ENCODE measurements around the gene CD27. TPM values are rescaled to one million over a fixed set of nuclear protein-coding genes. Genes with fewer than 3 reads are reported as not detected.
"Not testable (repeated sequence)": the region's sequence is repeated elsewhere in the genome, so short reads cannot be mapped to it uniquely, and the experiment has no call there.

Gene CD27
- total RNA-seq, 2 donors from 2014 or later: 53.1 to 90.5 TPM

- Mint-ChIP-seq H3K36me3 (ENCODE audit: insufficient read depth in 2 of 2) (peaks cover 29 to 67% of the 10 kb centered on the region in 2 donors), H3K4me1 (ENCODE audit: low read depth) (peaks cover 92% of the 10 kb centered on the region), H3K4me3 (peak overlapping the region; percentile 82 to 87), H3K27me3 (ENCODE audit: low read depth) (no peaks in the 10 kb centered on the region), H3K27ac (peak overlapping the region; percentile 98), H3K9me3 (no peaks in the 10 kb centered on the region)
- ATAC-seq (replicated peaks in 1 of 2): peak; percentile 15 to 27
- DNase-seq: peak in 1 of 2 donors; percentile 28
Measured at GRCh38 chr12:6460751-6461371, 16.1 kb downstream of the CD27 start.

- H3K27ac Mint-ChIP-seq: peak overlapping the region; percentile 98
- no peaks in the 10 kb centered on the region for H3K9me3 Mint-ChIP-seq
- DNase-seq (peak; percentile 82 to 90), ATAC-seq (replicated peaks in 1 of 2) (peak; percentile 90 to 91)
- peak overlapping the region; percentile 82 to 87 for H3K4me3 Mint-ChIP-seq
- no peaks in the 10 kb centered on the region for H3K27me3 Mint-ChIP-seq (ENCODE audit: low read depth)
- peaks cover 92% of the 10 kb centered on the region for H3K4me1 Mint-ChIP-seq (ENCODE audit: low read depth)
- peaks cover 32 to 69% of the 10 kb centered on the region in 2 donors for H3K36me3 Mint-ChIP-seq (ENCODE audit: insufficient read depth in 2 of 2)
Measured at GRCh38 chr12:6461401-6462233, 16.9 kb downstream of the CD27 start.

- Mint-ChIP-seq H3K9me3 (no peaks in the 10 kb centered on the region), H3K4me3 (peak overlapping the region; percentile 82 to 87), H3K4me1 (ENCODE audit: low read depth) (peaks cover 92% of the 10 kb centered on the region), H3K36me3 (ENCODE audit: insufficient read depth in 2 of 2) (peaks cover 37 to 70% of the 10 kb centered on the region in 2 donors), H3K27ac (peak overlapping the region; percentile 98), H3K27me3 (ENCODE audit: low read depth) (no peaks in the 10 kb centered on the region)
- DNase-seq (peak in 1 of 2 donors; percentile 65), ATAC-seq (replicated peaks in 1 of 2) (peak; percentile 63 to 69)
Measured at GRCh38 chr12:6462234-6462995, 17.7 kb downstream of the CD27 start.

GRCh38 chr12:6463216-6463615, 18.5 kb downstream of the CD27 start:
- Mint-ChIP-seq H3K9me3 (no peaks in the 10 kb centered on the region), H3K27me3 (ENCODE audit: low read depth) (no peaks in the 10 kb centered on the region), H3K27ac (peak overlapping the region; percentile 98), H3K4me3 (peak overlapping the region; percentile 82 to 87), H3K36me3 (ENCODE audit: insufficient read depth in 2 of 2) (peaks cover 38 to 70% of the 10 kb centered on the region in 2 donors), H3K4me1 (ENCODE audit: low read depth) (peaks cover 96% of the 10 kb centered on the region)
- ATAC-seq (replicated peaks in 1 of 2) (no peak), DNase-seq (no peak)

GRCh38 chr12:6463858-6464257, 19.1 kb downstream of the CD27 start:
- Mint-ChIP-seq H3K4me3 (peak overlapping the region; percentile 82 to 87), H3K27me3 (ENCODE audit: low read depth) (no peaks in the 10 kb centered on the region), H3K36me3 (ENCODE audit: insufficient read depth in 2 of 2) (peaks cover 37 to 69% of the 10 kb centered on the region in 2 donors), H3K4me1 (ENCODE audit: low read depth) (peaks cover 96% of the 10 kb centered on the region), H3K9me3 (no peaks in the 10 kb centered on the region), H3K27ac (peak overlapping the region; percentile 98)
- DNase-seq (no peak), ATAC-seq (replicated peaks in 1 of 2) (no peak)

GRCh38 chr12:6464531-6464930, 19.8 kb downstream of the CD27 start:
- DNase-seq: no peak
- Mint-ChIP-seq H3K27me3 (ENCODE audit: low read depth) (no peaks in the 10 kb centered on the region), H3K9me3 (no peaks in the 10 kb centered on the region), H3K4me3 (peak overlapping the region; percentile 82 to 87), H3K27ac (peak overlapping the region; percentile 87), H3K4me1 (ENCODE audit: low read depth) (peaks cover 96% of the 10 kb centered on the region), H3K36me3 (ENCODE audit: insufficient read depth in 2 of 2) (peaks cover 34 to 63% of the 10 kb centered on the region in 2 donors)
- ATAC-seq (replicated peaks in 1 of 2): no peak

- Mint-ChIP-seq H3K27me3 (ENCODE audit: low read depth) (no peaks in the 10 kb centered on the region), H3K4me1 (ENCODE audit: low read depth) (peaks cover 91% of the 10 kb centered on the region), H3K27ac (peak overlapping the region; percentile 88), H3K4me3 (peak overlapping the region; percentile 11 to 63), H3K36me3 (ENCODE audit: insufficient read depth in 2 of 2) (peaks cover 34 to 61% of the 10 kb centered on the region in 2 donors), H3K9me3 (no peaks in the 10 kb centered on the region)
- DNase-seq (peak in 1 of 2 donors; percentile 48), ATAC-seq (replicated peaks in 1 of 2) (no peak)
Measured at GRCh38 chr12:6465467-6466183, 20.9 kb downstream of the CD27 start.

GRCh38 chr12:6466184-6466573, 21.4 kb downstream of the CD27 start:
- Mint-ChIP-seq H3K4me3 (peak overlapping the region; percentile 11 to 17), H3K27me3 (ENCODE audit: low read depth) (no peaks in the 10 kb centered on the region), H3K9me3 (no peaks in the 10 kb centered on the region), H3K27ac (peak overlapping the region; percentile 88), H3K4me1 (ENCODE audit: low read depth) (peaks cover 90% of the 10 kb centered on the region), H3K36me3 (ENCODE audit: insufficient read depth in 2 of 2) (peaks cover 31 to 55% of the 10 kb centered on the region in 2 donors)
- ATAC-seq (replicated peaks in 1 of 2) (no peak), DNase-seq (no peak)

- Mint-ChIP-seq H3K4me3 (peak overlapping the region; percentile 88 to 98), H3K36me3 (ENCODE audit: insufficient read depth in 2 of 2) (peaks cover 30 to 51% of the 10 kb centered on the region in 2 donors), H3K27ac (peak overlapping the region; percentile 66), H3K4me1 (ENCODE audit: low read depth) (peaks cover 90% of the 10 kb centered on the region)
- not testable (repeated sequence) for DNase-seq; H3K9me3 Mint-ChIP-seq; ATAC-seq (replicated peaks in 1 of 2); H3K27me3 Mint-ChIP-seq (ENCODE audit: low read depth)
Measured at GRCh38 chr12:6466751-6467150, 22.0 kb downstream of the CD27 start.

- peak overlapping the region; percentile 88 to 98 for H3K4me3 Mint-ChIP-seq
- not testable (repeated sequence) for H3K27me3 Mint-ChIP-seq (ENCODE audit: low read depth); ATAC-seq (replicated peaks in 1 of 2); H3K9me3 Mint-ChIP-seq; DNase-seq
- H3K36me3 Mint-ChIP-seq (ENCODE audit: insufficient read depth in 2 of 2): peaks cover 22 to 42% of the 10 kb centered on the region in 2 donors
- H3K4me1 Mint-ChIP-seq (ENCODE audit: low read depth): peaks cover 87% of the 10 kb centered on the region
- H3K27ac Mint-ChIP-seq: peak overlapping the region; percentile 83
Measured at GRCh38 chr12:6467571-6468282, 23.0 kb downstream of the CD27 start.

- Mint-ChIP-seq H3K27me3 (ENCODE audit: low read depth) (no peaks in the 10 kb centered on the region), H3K4me3 (peak overlapping the region; percentile 88 to 98), H3K4me1 (ENCODE audit: low read depth) (peaks cover 82% of the 10 kb centered on the region), H3K9me3 (no peaks in the 10 kb centered on the region), H3K36me3 (ENCODE audit: insufficient read depth in 2 of 2) (peaks cover 20 to 41% of the 10 kb centered on the region in 2 donors), H3K27ac (peak overlapping the region; percentile 83)
- DNase-seq (no peak), ATAC-seq (replicated peaks in 1 of 2) (no peak)
Measured at GRCh38 chr12:6468283-6468575, 23.5 kb downstream of the CD27 start.

GRCh38 chr12:6469092-6469491, 24.3 kb downstream of the CD27 start:
- peaks cover 73% of the 10 kb centered on the region for H3K4me1 Mint-ChIP-seq (ENCODE audit: low read depth)
- no peak for DNase-seq
- H3K9me3 Mint-ChIP-seq: no peaks in the 10 kb centered on the region
- no peak for ATAC-seq (replicated peaks in 1 of 2)
- peak overlapping the region; percentile 88 to 98 for H3K4me3 Mint-ChIP-seq
- peak overlapping the region; percentile 83 for H3K27ac Mint-ChIP-seq
- H3K36me3 Mint-ChIP-seq (ENCODE audit: insufficient read depth in 2 of 2): peaks cover 19 to 35% of the 10 kb centered on the region in 2 donors
- H3K27me3 Mint-ChIP-seq (ENCODE audit: low read depth): no peaks in the 10 kb centered on the region
